SK-N-SH (cell line): Measurements from ENCODE around the gene CLEC4A.
A peak's percentile ranks its signal among the peaks of the same experiment; 100 is the strongest.
"Not testable (repeated sequence)": the region's sequence is repeated elsewhere in the genome, so short reads cannot be mapped to it uniquely, and the experiment has no call there.

Experiments used
- CTCF ChIP-seq: fragments of 200-600 bp; sonication (generic); IDR thresholded peaks from 2 replicates; pipeline ENCODE4 v1.6.1; 2017; ENCODE audit warnings: antibody characterized with exemption, mild to moderate bottlenecking, moderate library complexity
- ELF1 ChIP-seq: IDR thresholded peaks from 2 replicates; pipeline ENCODE4 v1.4.0; 2012
- FOXM1 ChIP-seq: IDR thresholded peaks from 2 replicates; pipeline ENCODE4 v1.4.0; 2012; ENCODE audit warnings: low read depth, mild to moderate bottlenecking
- GABPA ChIP-seq: IDR thresholded peaks from 2 replicates; pipeline ENCODE4 v1.4.0; 2012; ENCODE audit warnings: low read depth, mild to moderate bottlenecking
- GATA2 ChIP-seq: sonication (generic); formaldehyde crosslinking; IDR thresholded peaks from 2 replicates; pipeline ENCODE4 v1.5.0; 2020; ENCODE audit warnings: mild to moderate bottlenecking, missing genetic modification reagents
- JUND ChIP-seq: IDR thresholded peaks from 2 replicates; pipeline ENCODE4 v1.4.0; 2012
- MXI1 ChIP-seq: IDR thresholded peaks from 2 replicates; pipeline ENCODE4 v1.6.1; 2012; ENCODE audit warnings: mild to moderate bottlenecking, low read depth, low read length, improper control_type of control experiment
- POLR2AphosphoS5 ChIP-seq: IDR thresholded peaks from 2 replicates; pipeline ENCODE4 v1.6.1; 2012; ENCODE audit warnings: low read depth, low read length
- RAD21 ChIP-seq: IDR thresholded peaks from 2 replicates; pipeline ENCODE4 v1.6.1; 2012; ENCODE audit warnings: mild to moderate bottlenecking, low read length
- SMC3 ChIP-seq: IDR thresholded peaks from 2 replicates; pipeline ENCODE4 v1.6.1; 2012; ENCODE audit warnings: low read depth, low read length, improper control_type of control experiment
- TAF1 ChIP-seq: IDR thresholded peaks from 2 replicates; pipeline ENCODE4 v1.6.1; 2012; ENCODE audit warnings: low read depth, mild to moderate bottlenecking, low read length, moderate library complexity, borderline replicate concordance
- USF1 ChIP-seq: IDR thresholded peaks from 2 replicates; pipeline ENCODE4 v1.4.0; 2012; ENCODE audit warnings: low read depth, borderline replicate concordance
- TF ChIP-seq, protein P1 (sequence below): IDR thresholded peaks from 2 replicates; pipeline ENCODE4 v1.4.0; 2012; ENCODE audit warnings: low read depth
- TF ChIP-seq, protein P2 (sequence below): fragments of 150-350 bp; IDR thresholded peaks from 2 replicates; pipeline ENCODE4 v1.6.1; 2017; ENCODE audit warnings: antibody characterized with exemption, low read length, low read depth, borderline replicate concordance

GRCh38 chr12:8179989-8180585 is 56.7 kb downstream of the CLEC4A start:
- TF ChIP-seq RAD21 (peak; percentile 51), CTCF (peak; percentile 62), SMC3 (peak; percentile 52)
- TF ChIP-seq, protein P1, sequence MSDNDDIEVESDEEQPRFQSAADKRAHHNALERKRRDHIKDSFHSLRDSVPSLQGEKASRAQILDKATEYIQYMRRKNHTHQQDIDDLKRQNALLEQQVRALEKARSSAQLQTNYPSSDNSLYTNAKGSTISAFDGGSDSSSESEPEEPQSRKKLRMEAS: not testable (repeated sequence)
- not testable (repeated sequence) for TF ChIP-seq TAF1; ELF1; FOXM1; GATA2 (CRISPR knock-in tag); JUND; POLR2AphosphoS5; MXI1; GABPA; USF1
- TF ChIP-seq, protein P2, sequence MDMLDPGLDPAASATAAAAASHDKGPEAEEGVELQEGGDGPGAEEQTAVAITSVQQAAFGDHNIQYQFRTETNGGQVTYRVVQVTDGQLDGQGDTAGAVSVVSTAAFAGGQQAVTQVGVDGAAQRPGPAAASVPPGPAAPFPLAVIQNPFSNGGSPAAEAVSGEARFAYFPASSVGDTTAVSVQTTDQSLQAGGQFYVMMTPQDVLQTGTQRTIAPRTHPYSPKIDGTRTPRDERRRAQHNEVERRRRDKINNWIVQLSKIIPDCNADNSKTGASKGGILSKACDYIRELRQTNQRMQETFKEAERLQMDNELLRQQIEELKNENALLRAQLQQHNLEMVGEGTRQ: not testable (repeated sequence)
